HG02610 (cell line): ENCODE results near the gene MACROD1.
"Not testable (repeated sequence)": the region's sequence is repeated elsewhere in the genome, so short reads cannot be mapped to it uniquely, and the experiment has no call there.

Source experiments
- ATAC-seq: cut with Tn5 transposase; IDR thresholded peaks from one replicate; pipeline ENCODE4 v1.9.1; 2021; ENCODE audit warnings: mild to moderate bottlenecking, moderate library complexity; ENCODE audit not compliant: unreplicated experiment

The MACROD1 gene

DNA sequence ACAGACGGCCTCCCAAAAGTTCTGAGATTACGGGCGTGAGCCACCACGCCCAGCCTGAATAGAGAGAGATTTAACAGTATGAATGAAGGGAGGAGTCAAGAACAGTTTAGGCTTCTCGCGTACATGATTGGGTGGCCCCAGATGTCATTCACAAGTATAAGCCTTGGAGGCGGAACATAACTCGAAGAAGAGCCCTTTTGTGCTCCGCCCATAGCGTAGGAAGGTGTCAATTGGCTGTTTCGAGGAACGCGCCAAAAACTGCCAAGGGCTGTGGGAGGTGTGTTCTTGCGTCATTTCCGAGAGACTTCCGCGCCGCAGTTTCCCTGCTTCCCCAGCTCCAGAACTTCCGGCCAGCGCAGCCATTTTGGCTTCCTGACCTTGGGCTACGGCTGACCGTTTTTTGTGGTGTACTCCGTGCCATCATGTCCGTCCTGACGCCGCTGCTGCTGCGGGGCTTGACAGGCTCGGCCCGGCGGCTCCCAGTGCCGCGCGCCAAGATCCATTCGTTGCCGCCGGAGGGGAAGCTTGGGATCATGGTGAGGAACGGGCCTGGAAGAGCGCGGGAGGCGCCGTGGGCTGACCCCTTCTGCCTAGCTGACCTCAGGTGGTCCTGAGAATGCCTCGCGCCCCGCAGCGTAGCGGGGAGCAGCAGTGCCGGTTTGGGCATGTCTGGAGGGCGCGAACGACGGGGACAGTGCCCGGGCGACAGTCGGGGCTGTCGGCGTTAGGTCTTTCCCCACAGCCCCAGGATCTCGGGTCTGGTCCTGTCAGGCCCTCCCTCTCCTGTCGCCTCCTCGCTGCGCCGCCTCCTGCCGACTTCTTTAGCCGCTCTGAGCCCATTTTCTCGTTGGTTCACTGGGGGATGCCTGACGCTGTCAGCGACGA is 191.4 kb downstream of the MACROD1 start, which contains the start of gene COX8A:
Gene COX8A, plus strand, starts transcription at position 362 of the 885 bp plus-strand sequence. Its CDS starts 61 bp downstream, at position 423.
- peak; percentile 97 for ATAC-seq

DNA sequence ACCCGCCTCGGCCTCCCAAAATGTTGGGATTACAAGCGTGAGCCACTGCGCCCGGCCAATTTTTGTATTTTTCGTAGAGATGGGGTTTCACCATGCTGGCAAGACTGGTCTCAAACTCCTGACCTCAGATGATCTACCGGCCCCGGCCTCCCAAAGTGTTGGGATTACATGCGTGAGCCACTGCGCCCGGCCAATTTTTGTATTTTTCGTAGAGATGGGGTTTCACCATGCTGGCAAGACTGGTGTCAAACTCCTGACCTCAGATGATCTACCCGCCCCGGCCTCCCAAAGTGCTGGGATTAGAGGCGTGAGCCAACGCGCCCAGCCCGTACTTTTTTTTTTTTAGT is 192.0 kb downstream of the MACROD1 start:
- not testable (repeated sequence) for ATAC-seq

DNA sequence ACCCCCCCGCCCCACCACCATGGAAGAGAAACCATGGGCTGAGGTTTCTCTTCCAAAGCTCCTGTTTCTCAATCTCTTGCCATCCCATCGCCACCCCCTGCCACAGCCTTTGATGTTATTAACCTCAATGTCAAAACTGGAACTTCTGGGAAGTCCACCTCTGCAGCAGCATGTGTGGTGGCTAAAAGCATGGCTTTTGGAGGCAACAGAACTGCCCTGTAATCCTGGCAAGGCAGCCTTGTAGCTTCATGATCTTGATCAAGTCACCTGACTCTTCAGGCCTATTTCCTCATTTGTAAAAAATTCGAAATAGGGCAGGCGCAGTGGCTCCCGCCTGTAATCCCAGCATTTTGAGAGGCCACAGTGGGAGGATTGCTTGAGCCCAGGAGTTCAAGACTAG is 195.0 kb downstream of the MACROD1 start:
- no peak for ATAC-seq

- no peak for ATAC-seq
Measured at GRCh38 chr11:63969461-63969860, 196.5 kb downstream of the MACROD1 start.

DNA sequence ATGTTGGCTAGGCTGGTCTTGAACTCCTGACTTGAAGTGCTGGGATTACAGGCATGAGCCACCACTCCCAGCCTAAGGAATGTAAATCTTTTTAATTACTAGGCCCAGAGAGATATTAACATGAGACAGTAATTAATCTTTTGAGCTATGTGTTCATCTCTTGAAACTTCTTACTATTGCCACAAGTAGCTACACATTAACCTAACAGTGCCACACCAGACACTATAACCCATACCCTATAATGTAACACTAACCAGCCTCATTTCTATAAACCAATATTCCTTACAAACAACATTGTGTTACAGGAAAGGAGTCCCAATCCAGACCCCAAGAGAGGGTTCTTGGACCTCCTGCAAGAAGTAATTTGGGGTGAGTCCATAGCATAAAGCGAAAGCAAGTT is 199.5 kb downstream of the MACROD1 start:
- ATAC-seq: no peak

DNA sequence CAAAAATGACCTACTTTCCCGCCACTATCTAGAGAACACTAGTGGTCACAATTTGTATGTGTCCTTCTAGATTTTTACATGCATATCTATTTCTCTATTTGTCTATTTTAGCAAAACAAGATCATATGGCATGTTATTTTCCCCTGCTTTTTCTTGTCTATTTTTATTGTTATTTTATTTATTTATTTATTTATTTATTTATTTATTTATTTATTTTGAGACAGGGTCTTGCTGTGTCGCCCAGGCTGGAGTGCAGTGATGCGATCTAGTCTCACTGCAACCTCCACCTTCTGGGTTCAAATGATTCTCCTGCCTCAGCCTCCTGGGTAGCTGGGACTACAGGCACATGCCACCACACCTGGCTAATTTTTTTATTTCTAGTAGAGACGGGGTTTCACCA is 202.0 kb downstream of the MACROD1 start:
- ATAC-seq: not testable (repeated sequence)

DNA sequence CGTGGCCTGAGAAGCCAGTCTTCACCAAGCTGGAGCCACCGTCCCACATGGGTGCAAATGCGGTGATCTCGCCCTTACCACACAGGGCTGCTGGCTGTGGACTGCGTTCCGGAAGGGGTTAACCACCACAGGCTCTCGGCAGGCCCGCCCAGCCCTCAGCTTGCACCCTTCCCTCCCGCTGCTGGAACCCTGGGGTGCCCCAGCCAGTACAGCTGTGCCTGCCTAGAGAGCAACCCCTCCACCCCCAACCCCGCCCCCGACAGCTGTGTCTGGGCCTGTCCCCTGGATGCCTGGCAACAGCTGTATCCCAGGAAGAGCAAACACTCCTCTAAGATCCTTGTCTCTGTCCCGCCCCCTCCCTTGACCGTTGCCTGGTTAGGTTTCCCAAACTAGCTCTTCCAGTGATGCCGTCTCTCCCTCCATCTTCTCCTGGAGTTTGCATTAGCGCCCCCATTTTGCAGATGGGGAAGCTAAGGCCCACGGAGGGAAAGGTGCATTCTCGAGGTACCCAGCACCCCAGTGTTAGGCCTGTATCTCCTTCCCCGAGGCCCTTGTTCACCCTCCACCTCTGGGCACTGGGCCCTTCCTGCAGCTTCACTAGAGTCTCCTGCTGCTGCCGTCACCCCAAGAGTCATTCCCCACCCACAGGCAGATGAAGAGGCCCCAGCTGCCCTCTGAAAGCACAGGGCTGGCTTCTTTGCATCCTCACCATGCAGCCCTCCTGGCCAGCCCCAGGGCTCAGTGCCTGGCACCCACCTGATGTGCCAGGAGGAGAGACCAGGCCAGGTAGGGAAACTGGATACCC is 204.1 kb downstream of the MACROD1 start:
- no peak for ATAC-seq

DNA sequence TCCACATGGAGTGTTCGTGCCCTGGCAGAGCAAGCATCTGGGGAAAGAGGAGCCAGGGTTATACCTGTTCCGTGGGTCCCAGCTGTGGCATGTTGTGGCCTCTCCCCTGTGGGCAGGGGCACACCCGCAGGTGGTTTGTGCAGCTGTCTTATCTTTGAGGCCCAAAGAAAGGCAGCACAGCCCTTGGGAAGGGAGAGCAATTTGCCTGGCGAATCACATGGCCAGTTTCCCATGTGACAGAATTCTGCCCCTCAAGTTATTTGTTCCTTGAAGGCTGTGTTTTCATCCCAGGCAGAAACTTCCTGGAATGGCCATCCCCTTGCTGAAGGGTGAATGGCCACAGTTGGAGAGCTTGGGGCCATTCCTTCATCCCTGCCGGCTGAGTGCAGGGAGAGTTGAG is 207.9 kb downstream of the MACROD1 start:
- ATAC-seq: no peak

DNA sequence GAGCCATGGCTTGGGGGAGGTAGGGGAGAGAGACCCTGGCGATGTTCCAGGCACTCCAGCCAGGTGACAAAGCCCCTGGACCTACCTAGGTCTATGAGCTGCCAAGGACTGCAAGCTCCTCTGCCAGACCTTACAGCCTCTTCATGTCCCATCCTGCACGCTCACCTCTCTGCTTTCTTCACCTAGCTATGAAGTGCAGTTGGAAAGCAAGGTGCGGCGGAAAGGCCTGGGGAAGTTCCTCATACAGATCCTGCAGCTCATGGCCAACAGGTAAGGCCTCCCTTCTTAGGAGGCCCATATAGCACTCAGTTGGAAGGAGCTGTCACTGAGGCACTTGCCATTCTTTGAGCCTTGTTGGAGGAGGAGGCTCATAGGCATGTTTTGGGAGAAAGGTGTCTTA is 213.3 kb downstream of the MACROD1 start:
- ATAC-seq: no peak

DNA sequence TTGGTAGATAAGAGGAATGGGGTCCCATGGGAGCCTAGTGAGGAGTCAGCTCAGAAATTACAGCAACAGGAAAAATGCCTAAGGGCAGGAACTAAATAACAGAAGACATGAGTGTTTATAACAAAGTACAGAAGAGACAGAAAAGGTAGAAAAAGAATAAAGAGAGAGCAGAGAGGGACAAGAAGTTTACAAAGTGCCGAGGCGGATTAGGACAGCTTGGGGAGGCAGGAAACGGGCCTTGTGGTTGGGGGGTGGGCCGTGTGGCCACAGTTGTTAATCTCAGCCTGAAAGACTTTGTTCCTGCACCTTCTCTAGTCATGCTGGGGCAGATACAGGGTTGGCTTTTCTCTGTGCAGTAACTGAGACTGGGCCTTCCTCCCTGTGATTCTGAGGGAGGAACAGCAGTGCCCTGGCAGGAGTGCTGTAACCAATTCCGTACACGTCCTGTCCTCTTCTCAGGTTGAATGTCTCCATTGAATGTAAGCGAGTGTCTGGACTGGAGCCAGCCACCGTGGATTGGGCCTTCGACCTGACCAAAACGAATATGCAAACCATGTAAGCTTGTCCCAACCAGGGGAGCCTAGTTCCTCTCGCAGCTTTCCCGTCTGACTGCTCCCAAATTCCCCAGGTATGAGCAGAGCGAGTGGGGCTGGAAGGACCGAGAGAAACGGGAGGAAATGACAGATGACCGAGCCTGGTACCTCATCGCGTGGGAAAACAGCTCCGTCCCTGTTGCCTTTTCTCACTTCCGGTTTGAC is 214.0 kb downstream of the MACROD1 start:
- ATAC-seq: peak; percentile 63
